SH-SY5Y (cell line): ENCODE data around the gene NCAM1.

Source experiments
- GATA2 ChIP-seq: IDR thresholded peaks from 2 replicates; pipeline ENCODE4 v1.6.1; 2011; ENCODE audit warnings: mild to moderate bottlenecking, low read depth, low read length
- GATA3 ChIP-seq: IDR thresholded peaks from 2 replicates; pipeline ENCODE4 v1.6.1; 2011; ENCODE audit warnings: low read depth, mild to moderate bottlenecking, low read length, moderate library complexity

DNA sequence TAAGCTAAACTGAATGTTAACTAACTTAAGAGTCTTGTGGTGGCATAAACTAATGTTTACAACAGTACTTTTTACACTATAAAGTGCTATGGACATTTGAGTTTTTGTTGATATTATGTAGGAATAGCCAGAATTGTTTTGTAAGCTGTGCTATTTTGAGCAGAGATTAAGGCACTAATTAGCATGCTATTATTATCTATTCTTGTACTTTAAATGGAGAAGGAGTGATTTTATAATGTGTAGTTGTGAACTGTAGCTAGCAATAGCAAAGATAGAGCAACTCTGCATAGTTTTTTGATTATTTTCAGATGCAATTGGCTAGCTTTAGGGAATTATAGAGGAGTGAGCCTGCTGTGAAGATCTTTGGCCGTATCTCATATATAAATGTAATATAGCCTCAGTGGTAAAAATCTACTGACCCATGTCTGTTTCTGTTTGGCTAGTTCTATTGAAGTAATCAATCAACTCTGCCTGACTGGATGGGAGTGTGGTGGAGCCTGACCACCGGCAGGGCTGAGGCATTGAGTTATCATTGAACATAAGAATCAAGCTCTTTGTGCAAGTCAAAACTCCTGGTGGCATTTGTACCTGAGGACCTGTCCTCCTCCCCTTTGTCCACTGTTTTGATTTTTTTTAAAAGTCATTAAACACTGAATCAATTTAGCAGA is 34.3 kb downstream of the NCAM1 start:
- TF ChIP-seq GATA2: no peak
- no peak for TF ChIP-seq GATA3
